NK-92 treated with Interleukin-12 subunit alpha and Interleukin-12 subunit beta, amount 100 ng/mL, for 24 hours (cell line): Measurements from ENCODE around the gene CBR3.
"Not testable (repeated sequence)": the region's sequence is repeated elsewhere in the genome, so short reads cannot be mapped to it uniquely, and the experiment has no call there.

Experiments
- DNase-seq: peaks from one replicate; lab custom pipeline; 2025; lab: John Stamatoyannopoulos, UW

Gene CBR3

GRCh38 chr21:36134803-36135390 is at the start of gene CBR3:
Gene CBR3, plus strand, starts transcription at chr21:36135079. Its CDS starts 114 bp downstream, at chr21:36135193.
- no peak for DNase-seq

DNA sequence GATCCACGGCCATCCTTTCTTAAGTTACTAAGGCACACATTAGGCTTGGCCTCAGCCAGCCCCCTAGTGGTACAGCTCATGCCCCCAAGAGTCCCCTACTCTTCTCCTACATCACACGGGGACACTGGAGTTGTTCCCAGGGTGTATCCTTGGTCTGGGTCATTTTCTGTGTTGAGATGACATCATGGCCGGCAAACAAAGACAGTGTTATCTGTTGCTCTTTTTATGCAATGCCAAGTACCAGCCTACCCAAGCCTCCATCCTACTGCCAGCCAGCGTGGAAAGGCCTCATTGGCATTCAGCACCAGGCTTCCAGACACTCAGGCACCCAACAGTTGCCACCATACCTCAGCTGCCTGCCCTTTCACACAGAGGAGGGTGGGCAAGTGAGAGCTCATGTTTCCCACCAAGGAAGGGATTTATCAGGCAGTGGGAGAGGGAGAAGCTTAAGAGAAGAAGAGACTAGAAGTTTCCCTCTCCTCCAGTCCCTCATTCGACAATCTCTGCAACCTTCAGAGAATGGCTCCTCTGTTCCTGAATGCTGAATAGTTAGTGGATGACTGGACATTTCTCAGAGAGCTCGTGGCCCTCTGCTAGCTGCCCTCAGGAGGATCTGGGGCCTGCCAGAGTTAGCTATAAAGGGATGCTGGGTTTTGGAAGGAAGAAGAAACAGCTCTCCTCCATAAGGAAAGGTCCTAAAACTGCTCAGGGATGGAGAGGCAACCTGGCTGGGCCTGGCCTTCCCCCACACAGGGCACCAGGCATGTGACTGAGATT is 47.3 kb upstream of the CBR3 start:
- no peak for DNase-seq

- no peak for DNase-seq
These were observed 44.9 kb upstream of the CBR3 start for GRCh38 chr21:36089946-36090345.

GRCh38 chr21:36092681-36093080 is 42.2 kb upstream of the CBR3 start:
- DNase-seq = no peak

GRCh38 chr21:36093512-36093911 is 41.4 kb upstream of the CBR3 start:
- no peak for DNase-seq

- DNase-seq = no peak
These were observed 38.2 kb upstream of the CBR3 start for GRCh38 chr21:36096398-36097290.

DNA sequence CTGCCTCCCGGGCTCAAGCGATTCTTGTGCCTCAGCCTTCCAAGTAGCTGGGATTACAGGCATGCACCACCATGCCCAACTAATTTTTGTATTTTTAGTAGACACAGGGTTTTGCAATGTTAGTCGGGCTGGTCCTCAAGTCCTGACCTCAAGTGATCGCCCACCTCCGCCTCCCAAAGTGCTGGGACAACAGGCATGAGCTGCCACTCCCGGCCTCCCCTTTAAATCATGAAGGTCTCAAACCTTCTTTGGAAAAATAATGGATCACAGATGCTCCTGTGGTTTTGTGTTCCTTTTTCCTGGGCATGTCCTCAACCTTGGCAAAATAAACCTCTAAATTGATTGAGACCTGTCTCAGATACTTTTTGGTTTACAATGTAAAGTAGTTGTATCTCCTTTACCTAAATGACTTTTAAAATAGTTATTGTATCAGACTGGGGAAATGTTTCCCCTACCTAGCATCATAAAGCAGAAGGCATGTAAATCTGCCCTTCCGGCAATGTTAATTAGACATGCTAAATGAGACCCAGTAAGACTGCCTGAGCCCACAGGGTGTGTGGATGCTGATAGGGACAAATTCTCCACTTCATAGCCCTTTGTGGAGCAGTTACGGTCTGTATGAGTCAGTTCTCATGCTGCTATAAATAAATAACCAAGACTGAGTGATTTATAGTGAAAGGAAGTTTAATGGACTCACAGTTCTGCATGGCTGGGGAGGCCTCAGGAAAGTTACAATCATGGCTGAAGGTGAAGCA is 37.3 kb upstream of the CBR3 start:
- DNase-seq = no peak

- DNase-seq = no peak
These were observed 36.7 kb upstream of the CBR3 start for GRCh38 chr21:36098182-36098532.

DNA sequence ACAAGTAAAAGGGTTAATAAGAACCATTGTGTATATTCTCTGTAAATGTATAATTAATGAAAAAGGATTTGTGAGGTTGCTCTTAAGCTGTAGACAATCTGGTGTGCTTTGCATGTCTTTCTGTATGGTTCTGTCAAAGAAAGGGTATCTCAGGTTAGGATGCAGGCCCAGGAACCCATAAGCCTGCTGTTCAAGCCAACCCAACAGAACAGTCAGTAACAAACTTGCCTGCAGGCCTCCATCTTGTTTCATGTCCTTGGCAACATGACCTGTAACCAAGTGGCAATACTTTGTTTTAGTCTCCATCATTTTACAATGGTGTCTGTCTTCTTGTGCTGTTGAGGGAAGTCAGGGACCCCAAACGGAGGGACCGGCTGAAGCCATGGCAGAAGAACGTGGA is 35.9 kb upstream of the CBR3 start:
- no peak for DNase-seq

- DNase-seq = not testable (repeated sequence)
These were observed 35.1 kb upstream of the CBR3 start for GRCh38 chr21:36099695-36100211.

DNA sequence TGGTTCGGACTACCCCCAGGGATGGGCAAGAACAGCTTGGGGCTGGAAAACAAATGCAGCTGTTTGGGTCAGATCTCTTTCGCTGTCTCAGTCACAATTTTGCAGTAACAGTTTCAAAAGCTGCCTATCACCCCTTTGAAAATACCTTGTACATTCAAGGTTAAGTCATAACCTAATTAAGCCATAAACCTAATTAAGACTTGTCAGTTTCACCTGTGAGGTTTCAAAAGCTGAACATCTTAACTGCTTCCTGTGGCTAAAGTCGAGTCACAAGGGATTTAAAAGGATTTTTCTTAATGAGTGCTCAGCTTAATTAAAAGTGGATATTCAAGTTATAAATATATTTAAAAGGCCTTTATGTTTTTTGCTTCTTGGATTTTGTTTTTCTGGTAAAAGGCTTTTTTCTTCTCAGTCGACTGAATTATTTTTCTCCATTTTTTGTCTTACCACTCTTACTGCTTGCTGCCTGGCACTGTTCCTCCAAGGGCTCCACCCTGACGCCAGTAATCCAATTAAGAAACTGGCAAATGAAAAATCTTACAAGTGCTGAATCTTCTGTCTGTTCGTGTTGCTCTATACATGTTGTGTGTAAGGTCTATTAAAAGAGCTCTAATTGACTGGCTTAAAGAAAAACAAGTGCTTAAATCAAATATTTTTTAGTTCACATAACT is 33.8 kb upstream of the CBR3 start:
- DNase-seq = no peak

- DNase-seq = no peak
These were observed 31.4 kb upstream of the CBR3 start for GRCh38 chr21:36103434-36103833.

- DNase-seq = no peak
These were observed 30.3 kb upstream of the CBR3 start for GRCh38 chr21:36104317-36105300.

GRCh38 chr21:36105327-36105842 is 29.5 kb upstream of the CBR3 start:
- no peak for DNase-seq

DNA sequence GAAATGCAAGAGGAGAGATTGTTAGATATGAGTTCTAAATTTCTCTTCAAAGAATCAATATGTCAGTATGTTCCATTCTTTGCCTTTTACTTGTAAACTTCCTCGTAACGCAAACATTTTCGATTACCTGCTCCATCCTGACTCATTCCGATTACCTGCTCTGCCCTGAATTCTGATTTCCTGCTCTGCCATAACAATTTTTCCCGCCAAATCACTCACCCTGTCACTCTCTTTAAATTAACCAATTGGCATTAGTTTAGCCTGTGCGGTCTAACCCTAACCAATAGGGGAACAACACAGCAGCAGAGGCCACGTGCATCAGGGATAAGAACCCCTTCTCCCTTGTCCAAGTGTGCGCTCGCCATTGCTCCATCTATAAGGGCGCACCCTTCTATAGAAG is 25.0 kb upstream of the CBR3 start:
- no peak for DNase-seq

DNA sequence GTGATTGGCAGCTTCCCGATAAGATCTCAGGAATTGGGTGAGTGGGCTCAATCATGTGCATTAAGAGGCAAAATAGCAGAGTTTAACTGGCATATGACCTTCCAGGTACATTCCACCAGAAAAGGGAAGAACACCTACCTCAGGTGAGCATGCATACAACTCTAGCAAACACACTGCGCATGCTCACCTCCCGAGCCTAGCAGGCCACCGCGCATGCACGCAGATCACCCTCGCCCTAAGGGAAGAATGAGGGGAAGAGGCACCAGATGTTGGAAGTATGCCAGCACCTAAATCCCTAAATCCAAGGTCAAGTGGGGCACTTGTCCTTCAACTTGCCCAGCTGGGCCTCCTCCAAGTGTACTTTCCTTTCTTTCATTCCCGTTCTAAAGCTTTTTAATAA is 23.6 kb upstream of the CBR3 start:
- DNase-seq = no peak

- DNase-seq = no peak
These were observed 21.0 kb upstream of the CBR3 start for GRCh38 chr21:36113647-36114428.

- DNase-seq = no peak
These were observed 19.6 kb upstream of the CBR3 start for GRCh38 chr21:36115138-36115730.

GRCh38 chr21:36117286-36117741 is 17.6 kb upstream of the CBR3 start:
- no peak for DNase-seq
